ENCODE measurements around the gene FUZ.

FUZ gene

GRCh38 chr19:49849433-49850220 lies 36.5 kb upstream of the FUZ start:
- no peak overlapping the region for H3K27ac ChIP-seq (ENCODE audit: low read depth, low read length)
- no peak overlapping the region for H3K9ac ChIP-seq (ENCODE audit: low read length)
- no peaks in the 10 kb centered on the region for H3K27me3 ChIP-seq (ENCODE audit: low read length)
- no peak overlapping the region for H3K4me3 ChIP-seq (ENCODE audit: insufficient read depth, low read length, poor library complexity, severe bottlenecking)
- TF ChIP-seq EZH2phosphoT487 (conservative IDR thresholded peaks at IDR 0.05; ENCODE audit: low read length) (no peak), CTCF (IDR thresholded peaks at IDR 0.05; ENCODE audit: insufficient read depth, low read length, poor library complexity, severe bottlenecking) (no peak)
- peaks cover 7% of the 10 kb centered on the region; the same call in 1 of the 2 replicates for H3K79me2 ChIP-seq (ENCODE audit: insufficient read depth, low read length)
- H3K9me2 ChIP-seq (replicated peaks; ENCODE audit: insufficient read depth, low read length), result no peaks in the 10 kb centered on the region
- H3K36me3 ChIP-seq (ENCODE audit: low read length), result no peaks in the 10 kb centered on the region
- H3F3A ChIP-seq (ENCODE audit: insufficient read depth), result peaks cover 15% of the 10 kb centered on the region
- H3K9me3 ChIP-seq (ENCODE audit: insufficient read depth, low read length), result no peaks in the 10 kb centered on the region
- H4K20me1 ChIP-seq (ENCODE audit: low read depth, low read length), result 0 out of 2 replicates have a peak, but pooled peaks cover 3% of the 10 kb centered on the region
- H2AFZ ChIP-seq (ENCODE audit: low read depth, low read length, severe bottlenecking), result no peak overlapping the region
- H3K4me2 ChIP-seq (ENCODE audit: low read depth, low read length, poor library complexity, severe bottlenecking), result peak overlapping the region; percentile 57

- no peak overlapping the region for H3K4me3 ChIP-seq (ENCODE audit: insufficient read depth, low read length, poor library complexity, severe bottlenecking)
- TF ChIP-seq EZH2phosphoT487 (conservative IDR thresholded peaks at IDR 0.05; ENCODE audit: low read length) (no peak), CTCF (IDR thresholded peaks at IDR 0.05; ENCODE audit: insufficient read depth, low read length, poor library complexity, severe bottlenecking) (no peak)
- H4K20me1 ChIP-seq (ENCODE audit: low read depth, low read length), result 0 out of 2 replicates have a peak, but pooled peaks cover 3% of the 10 kb centered on the region
- no peaks in the 10 kb centered on the region for H3K9me3 ChIP-seq (ENCODE audit: insufficient read depth, low read length)
- H2AFZ ChIP-seq (ENCODE audit: low read depth, low read length, severe bottlenecking), result no peak overlapping the region
- no peaks in the 10 kb centered on the region for H3K27me3 ChIP-seq (ENCODE audit: low read length)
- H3F3A ChIP-seq (ENCODE audit: insufficient read depth), result peaks cover 15% of the 10 kb centered on the region
- no peaks in the 10 kb centered on the region for H3K9me2 ChIP-seq (replicated peaks; ENCODE audit: insufficient read depth, low read length)
- H3K4me2 ChIP-seq (ENCODE audit: low read depth, low read length, poor library complexity, severe bottlenecking), result no peak overlapping the region
- peaks cover 6% of the 10 kb centered on the region; the same call in 1 of the 2 replicates for H3K79me2 ChIP-seq (ENCODE audit: insufficient read depth, low read length)
- H3K27ac ChIP-seq (ENCODE audit: low read depth, low read length), result no peak overlapping the region
- H3K9ac ChIP-seq (ENCODE audit: low read length), result no peak overlapping the region
- H3K36me3 ChIP-seq (ENCODE audit: low read length), result no peaks in the 10 kb centered on the region
Measured at GRCh38 chr19:49848938-49849337, 35.8 kb upstream of the FUZ start.

- Histone ChIP-seq H3K36me3 (ENCODE audit: low read length) (no peaks in the 10 kb centered on the region), H2AFZ (ENCODE audit: low read depth, low read length, severe bottlenecking) (no peak overlapping the region), H3K4me3 (ENCODE audit: insufficient read depth, low read length, poor library complexity, severe bottlenecking) (no peak overlapping the region), H3K9me3 (ENCODE audit: insufficient read depth, low read length) (no peaks in the 10 kb centered on the region), H3K27ac (ENCODE audit: low read depth, low read length) (no peak overlapping the region), H3K9me2 (replicated peaks; ENCODE audit: insufficient read depth, low read length) (no peaks in the 10 kb centered on the region), H4K20me1 (ENCODE audit: low read depth, low read length) (no peaks in the 10 kb centered on the region), H3F3A (ENCODE audit: insufficient read depth) (peaks cover 17% of the 10 kb centered on the region), H3K79me2 (ENCODE audit: insufficient read depth, low read length) (no peaks in the 10 kb centered on the region), H3K9ac (ENCODE audit: low read length) (no peak overlapping the region), H3K4me2 (ENCODE audit: low read depth, low read length, poor library complexity, severe bottlenecking) (no peak overlapping the region), H3K27me3 (ENCODE audit: low read length) (no peaks in the 10 kb centered on the region)
- TF ChIP-seq CTCF (IDR thresholded peaks at IDR 0.05; ENCODE audit: insufficient read depth, low read length, poor library complexity, severe bottlenecking), result no peak
- no peak for TF ChIP-seq EZH2phosphoT487 (conservative IDR thresholded peaks at IDR 0.05; ENCODE audit: low read length)
Measured at GRCh38 chr19:49847731-49848696, 34.9 kb upstream of the FUZ start.
